SK-N-SH treated with all-trans-retinoic acid at 6 μM for 48 hours (cell line): Measurements from ENCODE around the gene SNAPC4.

Experiments
- ATAC-seq: fragments of 200-7000 bp; cut with Tn5 transposase; 3 replicates; pipeline ENCODE4 v1.9.1; 2020; ENCODE audit warnings: mild to moderate bottlenecking, moderate library complexity
- ARNTL ChIP-seq: fragments of 450-650 bp; formaldehyde crosslinking; IDR thresholded peaks from 2 replicates; pipeline ENCODE4 v1.5.0; 2020; ENCODE audit warnings: low read depth, mild to moderate bottlenecking, moderate library complexity, borderline replicate concordance
- BACH2 ChIP-seq: fragments of 250-450 bp; sonication (Bioruptor Pico); IDR thresholded peaks from 2 replicates; pipeline ENCODE4 v1.9.0; 2021; ENCODE audit warnings: mild to moderate bottlenecking, borderline replicate concordance
- CREB5 ChIP-seq: fragments of 250-450 bp; sonication (Bioruptor Pico); IDR thresholded peaks from 2 replicates; pipeline ENCODE4 v1.5.1; 2020; ENCODE audit warnings: low read depth, mild to moderate bottlenecking, moderate library complexity
- CSDC2 ChIP-seq: fragments of 250-450 bp; sonication (Bioruptor Pico); IDR thresholded peaks from 2 replicates; pipeline ENCODE4 v1.5.0; 2020; ENCODE audit warnings: mild to moderate bottlenecking, moderate library complexity
- CSRNP3 ChIP-seq: fragments of 250-450 bp; sonication (Bioruptor Pico); IDR thresholded peaks from 2 replicates; pipeline ENCODE4 v1.5.1; 2021; ENCODE audit warnings: mild to moderate bottlenecking, moderate library complexity
- ESRRG ChIP-seq: fragments of 250-450 bp; sonication (Bioruptor Pico); IDR thresholded peaks from 2 replicates; pipeline ENCODE4 v1.6.1; 2021; ENCODE audit warnings: mild to moderate bottlenecking
- GLIS3 ChIP-seq: fragments of 250-450 bp; sonication (Bioruptor Pico); IDR thresholded peaks from 2 replicates; pipeline ENCODE4 v1.5.0; 2020; ENCODE audit warnings: mild to moderate bottlenecking, moderate library complexity
- ISL1 ChIP-seq: fragments of 250-450 bp; sonication (Bioruptor Pico); IDR thresholded peaks from 2 replicates; pipeline ENCODE4 v2.1.2; 2022; ENCODE audit warnings: mild to moderate bottlenecking, moderate library complexity
- PATZ1 ChIP-seq: fragments of 250-450 bp; sonication (Bioruptor Pico); IDR thresholded peaks from 2 replicates; pipeline ENCODE4 v1.8.0; 2020; ENCODE audit warnings: mild to moderate bottlenecking, moderate library complexity, borderline replicate concordance
- POU6F1 ChIP-seq: fragments of 250-450 bp; sonication (Bioruptor Pico); IDR thresholded peaks from 2 replicates; pipeline ENCODE4 v1.8.0; 2021; ENCODE audit warnings: low read depth, mild to moderate bottlenecking, moderate library complexity, borderline replicate concordance
- PPARA ChIP-seq: fragments of 250-450 bp; sonication (Bioruptor Pico); IDR thresholded peaks from 2 replicates; pipeline ENCODE4 v1.5.0; 2020; ENCODE audit warnings: mild to moderate bottlenecking, borderline replicate concordance
- RARB ChIP-seq: fragments of 250-450 bp; sonication (Bioruptor Pico); IDR thresholded peaks from 2 replicates; pipeline ENCODE4 v1.8.0; 2021; ENCODE audit warnings: mild to moderate bottlenecking, moderate library complexity
- TCF4 ChIP-seq: fragments of 250-450 bp; sonication (Bioruptor Pico); IDR thresholded peaks from 2 replicates; pipeline ENCODE4 v1.8.0; 2021; ENCODE audit warnings: mild to moderate bottlenecking, moderate library complexity, borderline replicate concordance
- TOX ChIP-seq: fragments of 250-450 bp; sonication (Bioruptor Pico); IDR thresholded peaks from 2 replicates; pipeline ENCODE4 v1.8.0; 2021; ENCODE audit warnings: mild to moderate bottlenecking, moderate library complexity, borderline replicate concordance
- TSHZ2 ChIP-seq: fragments of 250-450 bp; sonication (Bioruptor Pico); IDR thresholded peaks from 2 replicates; pipeline ENCODE4 v1.5.0; 2020; ENCODE audit warnings: mild to moderate bottlenecking, moderate library complexity
- ZC3H10 ChIP-seq: fragments of 250-450 bp; sonication (Bioruptor Pico); IDR thresholded peaks from 2 replicates; pipeline ENCODE4 v1.5.1; 2021; ENCODE audit warnings: mild to moderate bottlenecking, moderate library complexity
- ZFP3 ChIP-seq: fragments of 250-450 bp; sonication (Bioruptor Pico); IDR thresholded peaks from 2 replicates; pipeline ENCODE4 v1.5.0; 2020; ENCODE audit warnings: mild to moderate bottlenecking, moderate library complexity
- ZFP30 ChIP-seq: fragments of 450-650 bp; formaldehyde crosslinking; IDR thresholded peaks from 2 replicates; pipeline ENCODE4 v1.5.0; 2022; ENCODE audit warnings: mild to moderate bottlenecking, moderate library complexity
- ZNF565 ChIP-seq: fragments of 450-650 bp; formaldehyde crosslinking; conservative IDR thresholded peaks from 2 replicates; pipeline ENCODE4 v1.5.0; 2020; ENCODE audit warnings: low read depth, mild to moderate bottlenecking, moderate library complexity
- ZNF70 ChIP-seq: fragments of 450-650 bp; formaldehyde crosslinking; IDR thresholded peaks from 2 replicates; pipeline ENCODE4 v1.5.0; 2020; ENCODE audit warnings: mild to moderate bottlenecking, moderate library complexity

SNAPC4 gene

GRCh38 chr9:136379003-136379287 is 21.0 kb downstream of the SNAPC4 start:
- ATAC-seq = no peak
- TF ChIP-seq ESRRG (CRISPR knock-in tag) (no peak), GLIS3 (no peak), CSRNP3 (CRISPR knock-in tag) (no peak), ZC3H10 (CRISPR knock-in tag) (no peak), TSHZ2 (CRISPR knock-in tag) (no peak), CREB5 (CRISPR knock-in tag) (no peak), ZFP30 (CRISPR knock-in tag) (no peak)
- TF ChIP-seq, all 23 proteins: peak for 0

GRCh38 chr9:136378170-136379002 is 21.6 kb downstream of the SNAPC4 start:
- no peak for TF ChIP-seq PPARA (CRISPR knock-in tag)
- TF ChIP-seq ZFP3 (CRISPR knock-in tag) = no peak
- no peak for TF ChIP-seq ZNF565 (CRISPR knock-in tag)
- TF ChIP-seq POU6F1 (CRISPR knock-in tag) = no peak
- TF ChIP-seq ESRRG (CRISPR knock-in tag) = no peak
- no peak for TF ChIP-seq TOX (CRISPR knock-in tag)
- no peak for TF ChIP-seq ZNF70 (CRISPR knock-in tag)
- TF ChIP-seq CSDC2 (CRISPR knock-in tag) = no peak
- no peak for TF ChIP-seq GLIS3
- no peak for ATAC-seq

- ATAC-seq = no peak
- TF ChIP-seq ISL1 = no peak
- no peak for TF ChIP-seq TSHZ2 (CRISPR knock-in tag)
- TF ChIP-seq CSDC2 (CRISPR knock-in tag) = no peak
- TF ChIP-seq CSRNP3 (CRISPR knock-in tag) = no peak
- TF ChIP-seq ARNTL (CRISPR knock-in tag) = no peak
- no peak for TF ChIP-seq PPARA (CRISPR knock-in tag)
- TF ChIP-seq ZNF70 (CRISPR knock-in tag) = no peak
- TF ChIP-seq CREB5 (CRISPR knock-in tag) = no peak
- TF ChIP-seq ZFP3 (CRISPR knock-in tag) = no peak
- TF ChIP-seq TCF4 (CRISPR knock-in tag) = no peak
- TF ChIP-seq RARB = no peak
- no peak for TF ChIP-seq PATZ1 (CRISPR knock-in tag)
- no peak for TF ChIP-seq ESRRG (CRISPR knock-in tag)
- TF ChIP-seq BACH2 (CRISPR knock-in tag) = no peak
Measured at GRCh38 chr9:136377341-136378169, 22.4 kb downstream of the SNAPC4 start.
